Ishikawa (cell line): ENCODE measurements around the gene LAP3.

Experiments used
- EP300 ChIP-seq: IDR thresholded peaks from 2 replicates; pipeline ENCODE4 v1.6.1; 2012; ENCODE audit warnings: borderline replicate concordance
- RAD21 ChIP-seq: IDR thresholded peaks from 2 replicates; pipeline ENCODE4 v1.6.1; 2012; ENCODE audit warnings: low read depth
- TCF12 ChIP-seq: IDR thresholded peaks from 2 replicates; pipeline ENCODE4 v1.6.1; 2012; ENCODE audit warnings: low read depth
- YY1 ChIP-seq: IDR thresholded peaks from 2 replicates; pipeline ENCODE4 v1.6.1; 2012; ENCODE audit warnings: low read depth
- TF ChIP-seq, protein P1 (sequence below): IDR thresholded peaks from 2 replicates; pipeline ENCODE4 v1.6.1; 2012; ENCODE audit warnings: low read depth, mild to moderate bottlenecking
- TF ChIP-seq, protein P2 (sequence below): IDR thresholded peaks from 2 replicates; pipeline ENCODE4 v1.6.1; 2012
- TF ChIP-seq, protein P3 (sequence below): IDR thresholded peaks from 2 replicates; pipeline ENCODE4 v1.6.1; 2012

DNA sequence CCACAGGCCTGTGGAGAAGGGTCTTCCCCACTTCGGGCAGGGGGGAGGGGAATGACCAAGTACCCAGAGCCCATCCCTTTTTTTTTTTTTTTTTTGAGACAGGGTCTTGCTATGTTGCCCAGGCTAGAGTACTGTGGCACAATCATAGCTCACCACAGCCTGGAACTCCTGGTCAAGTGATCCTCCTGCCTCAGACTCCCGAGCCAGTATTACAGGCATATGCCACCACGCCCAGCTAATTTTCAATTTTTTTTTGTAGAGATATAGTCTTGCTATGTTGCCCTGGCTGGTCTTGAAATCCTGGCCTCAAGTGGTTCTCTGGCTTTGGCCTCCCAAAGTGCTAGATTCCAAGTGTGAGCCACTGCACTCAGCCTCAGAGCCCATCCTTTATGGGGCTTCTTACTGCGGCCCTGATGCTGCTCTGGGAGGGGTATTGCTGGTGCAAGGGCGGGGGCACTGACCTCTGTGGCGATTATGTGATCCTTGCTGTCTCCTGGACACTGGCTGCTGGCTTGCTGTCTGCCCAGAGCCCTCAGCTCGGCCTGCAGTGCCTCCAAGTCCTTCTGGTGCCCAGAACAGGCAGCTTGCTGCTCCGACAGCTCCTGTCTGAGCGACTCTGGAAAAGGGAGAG is 70.3 kb downstream of the LAP3 start:
- TF ChIP-seq, protein P1, sequence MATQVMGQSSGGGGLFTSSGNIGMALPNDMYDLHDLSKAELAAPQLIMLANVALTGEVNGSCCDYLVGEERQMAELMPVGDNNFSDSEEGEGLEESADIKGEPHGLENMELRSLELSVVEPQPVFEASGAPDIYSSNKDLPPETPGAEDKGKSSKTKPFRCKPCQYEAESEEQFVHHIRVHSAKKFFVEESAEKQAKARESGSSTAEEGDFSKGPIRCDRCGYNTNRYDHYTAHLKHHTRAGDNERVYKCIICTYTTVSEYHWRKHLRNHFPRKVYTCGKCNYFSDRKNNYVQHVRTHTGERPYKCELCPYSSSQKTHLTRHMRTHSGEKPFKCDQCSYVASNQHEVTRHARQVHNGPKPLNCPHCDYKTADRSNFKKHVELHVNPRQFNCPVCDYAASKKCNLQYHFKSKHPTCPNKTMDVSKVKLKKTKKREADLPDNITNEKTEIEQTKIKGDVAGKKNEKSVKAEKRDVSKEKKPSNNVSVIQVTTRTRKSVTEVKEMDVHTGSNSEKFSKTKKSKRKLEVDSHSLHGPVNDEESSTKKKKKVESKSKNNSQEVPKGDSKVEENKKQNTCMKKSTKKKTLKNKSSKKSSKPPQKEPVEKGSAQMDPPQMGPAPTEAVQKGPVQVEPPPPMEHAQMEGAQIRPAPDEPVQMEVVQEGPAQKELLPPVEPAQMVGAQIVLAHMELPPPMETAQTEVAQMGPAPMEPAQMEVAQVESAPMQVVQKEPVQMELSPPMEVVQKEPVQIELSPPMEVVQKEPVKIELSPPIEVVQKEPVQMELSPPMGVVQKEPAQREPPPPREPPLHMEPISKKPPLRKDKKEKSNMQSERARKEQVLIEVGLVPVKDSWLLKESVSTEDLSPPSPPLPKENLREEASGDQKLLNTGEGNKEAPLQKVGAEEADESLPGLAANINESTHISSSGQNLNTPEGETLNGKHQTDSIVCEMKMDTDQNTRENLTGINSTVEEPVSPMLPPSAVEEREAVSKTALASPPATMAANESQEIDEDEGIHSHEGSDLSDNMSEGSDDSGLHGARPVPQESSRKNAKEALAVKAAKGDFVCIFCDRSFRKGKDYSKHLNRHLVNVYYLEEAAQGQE: no peak
- TF ChIP-seq TCF12: no peak
- TF ChIP-seq EP300: no peak
- TF ChIP-seq, protein P2, sequence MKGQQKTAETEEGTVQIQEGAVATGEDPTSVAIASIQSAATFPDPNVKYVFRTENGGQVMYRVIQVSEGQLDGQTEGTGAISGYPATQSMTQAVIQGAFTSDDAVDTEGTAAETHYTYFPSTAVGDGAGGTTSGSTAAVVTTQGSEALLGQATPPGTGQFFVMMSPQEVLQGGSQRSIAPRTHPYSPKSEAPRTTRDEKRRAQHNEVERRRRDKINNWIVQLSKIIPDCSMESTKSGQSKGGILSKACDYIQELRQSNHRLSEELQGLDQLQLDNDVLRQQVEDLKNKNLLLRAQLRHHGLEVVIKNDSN: no peak
- TF ChIP-seq, protein P3, sequence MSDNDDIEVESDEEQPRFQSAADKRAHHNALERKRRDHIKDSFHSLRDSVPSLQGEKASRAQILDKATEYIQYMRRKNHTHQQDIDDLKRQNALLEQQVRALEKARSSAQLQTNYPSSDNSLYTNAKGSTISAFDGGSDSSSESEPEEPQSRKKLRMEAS: no peak
- no peak for TF ChIP-seq YY1
- TF ChIP-seq RAD21: no peak
